GM18870 (cell line): Measurements from ENCODE around the gene MYO9A.
"Not testable (repeated sequence)": the region's sequence is repeated elsewhere in the genome, so short reads cannot be mapped to it uniquely, and the experiment has no call there.

Experiments
- ATAC-seq: cut with Tn5 transposase; IDR thresholded peaks from one replicate; pipeline ENCODE4 v1.9.1; 2021; ENCODE audit warnings: moderate library complexity; ENCODE audit not compliant: unreplicated experiment

The MYO9A gene

GRCh38 chr15:72053297-72053696 is 64.7 kb downstream of the MYO9A start:
- ATAC-seq = not testable (repeated sequence)

- no peak for ATAC-seq
These were observed 67.2 kb downstream of the MYO9A start for GRCh38 chr15:72050700-72051099.

GRCh38 chr15:72047020-72047419 is 70.9 kb downstream of the MYO9A start:
- no peak for ATAC-seq

- ATAC-seq = no peak
These were observed 73.0 kb downstream of the MYO9A start for GRCh38 chr15:72044956-72045355.

- ATAC-seq = no peak
These were observed 75.1 kb downstream of the MYO9A start for GRCh38 chr15:72042865-72043264.

- ATAC-seq = no peak
These were observed 75.9 kb downstream of the MYO9A start for GRCh38 chr15:72042054-72042453.

- no peak for ATAC-seq
These were observed 80.6 kb downstream of the MYO9A start for GRCh38 chr15:72037321-72037720.

GRCh38 chr15:72034859-72035650 is 82.9 kb downstream of the MYO9A start:
- no peak for ATAC-seq

- ATAC-seq = no peak
These were observed 83.6 kb downstream of the MYO9A start for GRCh38 chr15:72034351-72034750.

- no peak for ATAC-seq
These were observed 84.2 kb downstream of the MYO9A start for GRCh38 chr15:72033711-72034110.

- ATAC-seq = no peak
These were observed 84.7 kb downstream of the MYO9A start for GRCh38 chr15:72033285-72033684.

- ATAC-seq = no peak
These were observed 96.3 kb downstream of the MYO9A start for GRCh38 chr15:72021604-72022003.

- ATAC-seq = no peak
These were observed 97.2 kb downstream of the MYO9A start for GRCh38 chr15:72020799-72021198.

GRCh38 chr15:72014555-72014954 is 103.4 kb downstream of the MYO9A start:
- not testable (repeated sequence) for ATAC-seq

- ATAC-seq = no peak
These were observed 104.2 kb downstream of the MYO9A start for GRCh38 chr15:72013703-72014102.

GRCh38 chr15:72011302-72011942 is 106.5 kb downstream of the MYO9A start:
- no peak for ATAC-seq

GRCh38 chr15:72009222-72009621 is 108.7 kb downstream of the MYO9A start:
- no peak for ATAC-seq

- no peak for ATAC-seq
These were observed 111.6 kb downstream of the MYO9A start for GRCh38 chr15:72006382-72006781.

- ATAC-seq = no peak
These were observed 112.5 kb downstream of the MYO9A start for GRCh38 chr15:72005483-72005882.

- ATAC-seq = no peak
These were observed 118.1 kb downstream of the MYO9A start for GRCh38 chr15:71999807-72000206.

GRCh38 chr15:71998717-71999116 is 119.2 kb downstream of the MYO9A start:
- not testable (repeated sequence) for ATAC-seq

- no peak for ATAC-seq
These were observed 120.3 kb downstream of the MYO9A start for GRCh38 chr15:71997691-71998090.

GRCh38 chr15:71975816-71976150 is 142.2 kb downstream of the MYO9A start:
- no peak for ATAC-seq
